Body of pancreas (tissue), 4 donors: Measurements from ENCODE around the gene CYCS.

Experiments used
- POLR2A ChIP-seq, 3 donors: fragments of 450-650 bp; IDR thresholded peaks; one replicate each; pipeline ENCODE4 v1.6.1; 2016; ENCODE audit warnings: antibody characterized with exemption in 3 of 3, mild to moderate bottlenecking in 2 of 3
- TF ChIP-seq, protein P1 (sequence below), 7 experiments: fragments of 450-650 bp in 4 of 7; fragments of 200-600 bp in 3 of 7; sonication (generic) in 3 of 7; IDR thresholded peaks; one replicate each; pipeline ENCODE4 v1.5.1; 2016 to 2019; ENCODE audit warnings: antibody characterized with exemption in 7 of 7

DNA sequence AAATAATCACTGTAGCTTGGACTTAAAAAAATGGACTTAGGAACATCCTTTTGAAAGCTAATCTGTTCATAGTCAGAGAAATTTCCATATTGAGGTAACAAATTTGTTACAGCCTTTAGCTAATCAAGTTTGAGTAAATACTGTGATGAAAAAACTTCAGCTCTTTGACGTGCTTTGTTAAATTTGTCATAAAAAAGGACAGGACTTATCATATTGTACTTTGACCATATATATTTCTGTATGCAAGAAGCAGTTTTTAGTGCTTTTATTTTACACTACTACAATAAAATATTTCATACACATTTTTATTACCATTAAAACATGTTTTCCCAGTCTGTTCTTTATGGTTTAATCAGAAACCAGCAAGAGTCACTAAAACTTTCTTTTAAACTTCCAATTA lies 14.5 kb upstream of the CYCS start:
- TF ChIP-seq POLR2A (IDR thresholded peaks at IDR 0.05): no peak
- TF ChIP-seq, protein P1, sequence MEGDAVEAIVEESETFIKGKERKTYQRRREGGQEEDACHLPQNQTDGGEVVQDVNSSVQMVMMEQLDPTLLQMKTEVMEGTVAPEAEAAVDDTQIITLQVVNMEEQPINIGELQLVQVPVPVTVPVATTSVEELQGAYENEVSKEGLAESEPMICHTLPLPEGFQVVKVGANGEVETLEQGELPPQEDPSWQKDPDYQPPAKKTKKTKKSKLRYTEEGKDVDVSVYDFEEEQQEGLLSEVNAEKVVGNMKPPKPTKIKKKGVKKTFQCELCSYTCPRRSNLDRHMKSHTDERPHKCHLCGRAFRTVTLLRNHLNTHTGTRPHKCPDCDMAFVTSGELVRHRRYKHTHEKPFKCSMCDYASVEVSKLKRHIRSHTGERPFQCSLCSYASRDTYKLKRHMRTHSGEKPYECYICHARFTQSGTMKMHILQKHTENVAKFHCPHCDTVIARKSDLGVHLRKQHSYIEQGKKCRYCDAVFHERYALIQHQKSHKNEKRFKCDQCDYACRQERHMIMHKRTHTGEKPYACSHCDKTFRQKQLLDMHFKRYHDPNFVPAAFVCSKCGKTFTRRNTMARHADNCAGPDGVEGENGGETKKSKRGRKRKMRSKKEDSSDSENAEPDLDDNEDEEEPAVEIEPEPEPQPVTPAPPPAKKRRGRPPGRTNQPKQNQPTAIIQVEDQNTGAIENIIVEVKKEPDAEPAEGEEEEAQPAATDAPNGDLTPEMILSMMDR (IDR thresholded peaks at IDR 0.05): no peak
